ENCODE results near the gene DBN1. TPM values are rescaled to one million over a fixed set of nuclear protein-coding genes. Genes with fewer than 3 reads are reported as not detected.
A peak's percentile ranks its signal among the peaks of the same experiment; 100 is the strongest.

DBN1 gene
- total and polyA plus RNA-seq, 9 of the 15 experiments (the other 6 are each of a cell fraction or from before 2014, with no cell fraction given) = 0.25 to 87.2 (median 27.9) TPM

DNA sequence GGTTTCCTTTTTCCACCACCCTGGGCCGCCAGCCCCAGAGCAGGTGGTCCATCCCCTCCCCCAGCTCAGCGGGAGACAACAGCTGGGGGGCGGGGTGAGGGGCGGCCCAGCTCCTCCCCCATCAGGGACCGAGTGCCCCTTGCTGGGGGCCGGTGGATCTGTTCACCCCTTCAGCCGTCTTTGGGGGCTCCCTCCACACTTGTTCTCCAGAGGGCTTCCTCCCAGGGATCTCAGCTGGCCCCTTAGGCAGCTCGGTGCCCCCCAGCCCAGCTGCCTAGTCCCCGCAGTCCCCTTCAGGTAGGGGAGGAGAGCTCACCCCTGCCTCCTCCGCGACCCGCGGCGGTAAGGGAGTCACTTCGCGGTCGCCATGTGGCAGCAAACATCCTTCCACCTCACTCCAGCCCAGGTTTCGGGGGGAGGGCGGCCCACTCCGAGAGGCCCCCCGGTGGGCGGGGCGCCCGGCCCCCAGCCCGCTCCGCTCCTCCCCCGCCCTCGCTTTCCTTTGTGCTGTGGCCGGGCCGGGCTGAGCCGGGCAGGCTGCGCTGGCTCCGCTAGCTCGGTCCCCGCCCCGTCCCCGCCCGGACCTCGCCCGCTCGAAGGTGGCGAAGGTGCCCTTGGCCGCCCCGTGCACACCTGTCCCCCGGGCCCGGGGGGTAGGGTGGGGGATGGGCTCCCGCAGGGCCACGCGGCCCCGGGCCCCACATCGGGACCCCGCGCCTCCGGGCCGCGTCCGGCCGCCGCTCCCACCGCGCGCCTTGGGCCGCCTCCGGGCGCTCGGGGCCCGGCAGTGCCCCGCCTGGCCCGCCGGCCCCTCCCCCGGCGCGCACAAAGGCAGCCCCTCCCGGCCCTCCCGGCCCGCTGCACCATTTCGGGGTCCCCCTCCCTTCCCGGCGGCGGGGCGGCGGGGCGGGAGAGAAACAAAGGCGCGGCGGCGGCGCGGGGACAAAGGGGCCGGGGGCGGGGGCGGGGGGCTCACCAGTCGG, 683 bp downstream of the DBN1 start (continued):
- TF ChIP-seq, protein P1, sequence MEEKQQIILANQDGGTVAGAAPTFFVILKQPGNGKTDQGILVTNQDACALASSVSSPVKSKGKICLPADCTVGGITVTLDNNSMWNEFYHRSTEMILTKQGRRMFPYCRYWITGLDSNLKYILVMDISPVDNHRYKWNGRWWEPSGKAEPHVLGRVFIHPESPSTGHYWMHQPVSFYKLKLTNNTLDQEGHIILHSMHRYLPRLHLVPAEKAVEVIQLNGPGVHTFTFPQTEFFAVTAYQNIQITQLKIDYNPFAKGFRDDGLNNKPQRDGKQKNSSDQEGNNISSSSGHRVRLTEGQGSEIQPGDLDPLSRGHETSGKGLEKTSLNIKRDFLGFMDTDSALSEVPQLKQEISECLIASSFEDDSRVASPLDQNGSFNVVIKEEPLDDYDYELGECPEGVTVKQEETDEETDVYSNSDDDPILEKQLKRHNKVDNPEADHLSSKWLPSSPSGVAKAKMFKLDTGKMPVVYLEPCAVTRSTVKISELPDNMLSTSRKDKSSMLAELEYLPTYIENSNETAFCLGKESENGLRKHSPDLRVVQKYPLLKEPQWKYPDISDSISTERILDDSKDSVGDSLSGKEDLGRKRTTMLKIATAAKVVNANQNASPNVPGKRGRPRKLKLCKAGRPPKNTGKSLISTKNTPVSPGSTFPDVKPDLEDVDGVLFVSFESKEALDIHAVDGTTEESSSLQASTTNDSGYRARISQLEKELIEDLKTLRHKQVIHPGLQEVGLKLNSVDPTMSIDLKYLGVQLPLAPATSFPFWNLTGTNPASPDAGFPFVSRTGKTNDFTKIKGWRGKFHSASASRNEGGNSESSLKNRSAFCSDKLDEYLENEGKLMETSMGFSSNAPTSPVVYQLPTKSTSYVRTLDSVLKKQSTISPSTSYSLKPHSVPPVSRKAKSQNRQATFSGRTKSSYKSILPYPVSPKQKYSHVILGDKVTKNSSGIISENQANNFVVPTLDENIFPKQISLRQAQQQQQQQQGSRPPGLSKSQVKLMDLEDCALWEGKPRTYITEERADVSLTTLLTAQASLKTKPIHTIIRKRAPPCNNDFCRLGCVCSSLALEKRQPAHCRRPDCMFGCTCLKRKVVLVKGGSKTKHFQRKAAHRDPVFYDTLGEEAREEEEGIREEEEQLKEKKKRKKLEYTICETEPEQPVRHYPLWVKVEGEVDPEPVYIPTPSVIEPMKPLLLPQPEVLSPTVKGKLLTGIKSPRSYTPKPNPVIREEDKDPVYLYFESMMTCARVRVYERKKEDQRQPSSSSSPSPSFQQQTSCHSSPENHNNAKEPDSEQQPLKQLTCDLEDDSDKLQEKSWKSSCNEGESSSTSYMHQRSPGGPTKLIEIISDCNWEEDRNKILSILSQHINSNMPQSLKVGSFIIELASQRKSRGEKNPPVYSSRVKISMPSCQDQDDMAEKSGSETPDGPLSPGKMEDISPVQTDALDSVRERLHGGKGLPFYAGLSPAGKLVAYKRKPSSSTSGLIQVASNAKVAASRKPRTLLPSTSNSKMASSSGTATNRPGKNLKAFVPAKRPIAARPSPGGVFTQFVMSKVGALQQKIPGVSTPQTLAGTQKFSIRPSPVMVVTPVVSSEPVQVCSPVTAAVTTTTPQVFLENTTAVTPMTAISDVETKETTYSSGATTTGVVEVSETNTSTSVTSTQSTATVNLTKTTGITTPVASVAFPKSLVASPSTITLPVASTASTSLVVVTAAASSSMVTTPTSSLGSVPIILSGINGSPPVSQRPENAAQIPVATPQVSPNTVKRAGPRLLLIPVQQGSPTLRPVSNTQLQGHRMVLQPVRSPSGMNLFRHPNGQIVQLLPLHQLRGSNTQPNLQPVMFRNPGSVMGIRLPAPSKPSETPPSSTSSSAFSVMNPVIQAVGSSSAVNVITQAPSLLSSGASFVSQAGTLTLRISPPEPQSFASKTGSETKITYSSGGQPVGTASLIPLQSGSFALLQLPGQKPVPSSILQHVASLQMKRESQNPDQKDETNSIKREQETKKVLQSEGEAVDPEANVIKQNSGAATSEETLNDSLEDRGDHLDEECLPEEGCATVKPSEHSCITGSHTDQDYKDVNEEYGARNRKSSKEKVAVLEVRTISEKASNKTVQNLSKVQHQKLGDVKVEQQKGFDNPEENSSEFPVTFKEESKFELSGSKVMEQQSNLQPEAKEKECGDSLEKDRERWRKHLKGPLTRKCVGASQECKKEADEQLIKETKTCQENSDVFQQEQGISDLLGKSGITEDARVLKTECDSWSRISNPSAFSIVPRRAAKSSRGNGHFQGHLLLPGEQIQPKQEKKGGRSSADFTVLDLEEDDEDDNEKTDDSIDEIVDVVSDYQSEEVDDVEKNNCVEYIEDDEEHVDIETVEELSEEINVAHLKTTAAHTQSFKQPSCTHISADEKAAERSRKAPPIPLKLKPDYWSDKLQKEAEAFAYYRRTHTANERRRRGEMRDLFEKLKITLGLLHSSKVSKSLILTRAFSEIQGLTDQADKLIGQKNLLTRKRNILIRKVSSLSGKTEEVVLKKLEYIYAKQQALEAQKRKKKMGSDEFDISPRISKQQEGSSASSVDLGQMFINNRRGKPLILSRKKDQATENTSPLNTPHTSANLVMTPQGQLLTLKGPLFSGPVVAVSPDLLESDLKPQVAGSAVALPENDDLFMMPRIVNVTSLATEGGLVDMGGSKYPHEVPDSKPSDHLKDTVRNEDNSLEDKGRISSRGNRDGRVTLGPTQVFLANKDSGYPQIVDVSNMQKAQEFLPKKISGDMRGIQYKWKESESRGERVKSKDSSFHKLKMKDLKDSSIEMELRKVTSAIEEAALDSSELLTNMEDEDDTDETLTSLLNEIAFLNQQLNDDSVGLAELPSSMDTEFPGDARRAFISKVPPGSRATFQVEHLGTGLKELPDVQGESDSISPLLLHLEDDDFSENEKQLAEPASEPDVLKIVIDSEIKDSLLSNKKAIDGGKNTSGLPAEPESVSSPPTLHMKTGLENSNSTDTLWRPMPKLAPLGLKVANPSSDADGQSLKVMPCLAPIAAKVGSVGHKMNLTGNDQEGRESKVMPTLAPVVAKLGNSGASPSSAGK (IDR thresholded peaks at IDR 0.05) = no peak
- TF ChIP-seq SAP30 (IDR thresholded peaks at IDR 0.05; ENCODE audit: borderline replicate concordance, insufficient read depth, low read depth, low read length, poor library complexity, severe bottlenecking) (peak; percentile 33), MCM3 (IDR thresholded peaks at IDR 0.05) (no peak), HDAC1 (IDR thresholded peaks at IDR 0.05) (peak in 1 of 2 experiments; percentile 18; a peak in 1 of 4 replicates), DACH1 (IDR thresholded peaks at IDR 0.05; ENCODE audit: partially characterized antibody) (peak; percentile 56), SP2 (IDR thresholded peaks at IDR 0.05; ENCODE audit: extremely low read depth, low read depth, low read length, poor library complexity, severe bottlenecking) (no peak), MAFF (IDR thresholded peaks at IDR 0.05; ENCODE audit: low read length) (no peak), ARID4B (CRISPR knock-in tag; IDR thresholded peaks at IDR 0.05) (peak; percentile 58), CBFA2T2 (conservative IDR thresholded peaks at IDR 0.05) (no peak), ZNF184 (CRISPR knock-in tag; IDR thresholded peaks at IDR 0.05) (no peak), SMARCA5 (IDR thresholded peaks at IDR 0.05) (no peak)

Data from K562 (cell line).